PC-3 (cell line): ENCODE measurements around the gene ZCCHC12. TPM values are rescaled to one million over a fixed set of nuclear protein-coding genes. Genes with fewer than 3 reads are reported as not detected.

Source experiments
- ATAC-seq: fragments of 200-7000 bp; cut with Tn5 transposase; 2 replicates; pipeline ENCODE4 v1.9.1; 2020; ENCODE audit warnings: mild to moderate bottlenecking, moderate library complexity
- BruUV-seq: library from RNA; stranded (reverse); fragments of 400-500 nt; replicated peaks from 2 replicates; lab custom pipeline; 2021; lab: Mats Ljungman, UMichigan
- CTCF ChIA-PET: fragments of 300-600 bp; sonication (Branson Sonifier 250); formaldehyde crosslinking; loops from one replicate; lab custom pipeline; 2022; ENCODE audit warnings: antibody characterized with exemption; lab: Charles Lee
- POLR2A ChIA-PET: fragments of 300-600 bp; sonication (Branson Sonifier 250); formaldehyde crosslinking; loops from one replicate; lab custom pipeline; 2022; ENCODE audit warnings: antibody characterized with exemption; ENCODE audit not compliant: unreplicated experiment; lab: Charles Lee
- DNase-seq: peaks from one replicate; pipeline ENCODE4 v3.0.0-alpha.2; 2015
- H2AFZ ChIP-seq: fragments of 300-600 bp; sonication (generic); 2 replicates; pipeline ENCODE4 v1.6.0; 2016; ENCODE audit warnings: antibody characterized with exemption, low read length
- H3F3A ChIP-seq: fragments of 300-600 bp; sonication (generic); one replicate; pipeline ENCODE4 v1.6.0; 2017; ENCODE audit warnings: antibody characterized with exemption, low read length, control low read depth, mild to moderate bottlenecking; ENCODE audit not compliant: unreplicated experiment
- H3K27ac ChIP-seq: fragments of 300-600 bp; sonication (generic); 2 replicates; pipeline ENCODE4 v1.5.1; 2016; ENCODE audit warnings: mild to moderate bottlenecking, low read length
- H3K27me3 ChIP-seq: fragments of 300-600 bp; sonication (generic); 2 replicates; pipeline ENCODE4 v1.6.1; 2016; ENCODE audit warnings: low read length, mixed read lengths
- H3K36me3 ChIP-seq: fragments of 300-600 bp; sonication (generic); 2 replicates; pipeline ENCODE4 v1.6.1; 2016; ENCODE audit warnings: low read depth, mixed run types, low read length, mixed read lengths
- H3K4me1 ChIP-seq: fragments of 300-600 bp; sonication (generic); 2 replicates; pipeline ENCODE4 v1.5.1; 2016; ENCODE audit warnings: low read length; ENCODE audit not compliant: insufficient read depth
- H3K4me2 ChIP-seq: fragments of 300-600 bp; sonication (generic); 2 replicates; pipeline ENCODE4 v1.6.0; 2016; ENCODE audit warnings: low read length
- H3K4me3 ChIP-seq: fragments of 300-600 bp; sonication (generic); 2 replicates; pipeline ENCODE4 v1.5.1; 2016; ENCODE audit warnings: mild to moderate bottlenecking, low read length, mixed read lengths
- H3K79me2 ChIP-seq: fragments of 300-600 bp; sonication (generic); 2 replicates; pipeline ENCODE4 v1.6.1; 2017; ENCODE audit warnings: low read length, mixed read lengths
- H3K9ac ChIP-seq: fragments of 300-600 bp; sonication (generic); 2 replicates; pipeline ENCODE4 v1.6.0; 2016; ENCODE audit warnings: mild to moderate bottlenecking, low read length
- H3K9me2 ChIP-seq: fragments of 300-600 bp; sonication (generic); replicated peaks from 2 replicates; pipeline ENCODE4 v1.6.1; 2016; ENCODE audit warnings: mixed run types, low read length, mixed read lengths
- H3K9me3 ChIP-seq: fragments of 300-600 bp; sonication (generic); 2 replicates; pipeline ENCODE4 v1.6.1; 2016; ENCODE audit warnings: low read length, mixed read lengths
- H4K20me1 ChIP-seq: fragments of 300-600 bp; sonication (generic); 2 replicates; pipeline ENCODE4 v1.6.1; 2016; ENCODE audit warnings: low read length, mixed read lengths
- CTCF ChIP-seq: fragments of 300-600 bp; sonication (generic); conservative IDR thresholded peaks from 2 replicates; pipeline ENCODE4 v1.5.1; 2017; ENCODE audit warnings: antibody characterized with exemption, low read depth, mild to moderate bottlenecking, low read length
- EZH2 ChIP-seq: fragments of 300-600 bp; sonication (generic); IDR thresholded peaks from one replicate; pipeline ENCODE4 v1.6.1; 2017; ENCODE audit warnings: antibody characterized with exemption, mild to moderate bottlenecking, low read length; ENCODE audit not compliant: unreplicated experiment
- EZH2phosphoT487 ChIP-seq: fragments of 300-600 bp; sonication (generic); IDR thresholded peaks from 2 replicates; pipeline ENCODE4 v1.6.1; 2018; ENCODE audit warnings: mild to moderate bottlenecking, antibody characterized with exemption, low read length, borderline replicate concordance
- intact Hi-C: fragments of 100-400 bp; cut with micrococcal nuclease; formaldehyde crosslinking; loops from 2 replicates; pipeline ENCODE4 v1.9.0; 2023
- total RNA-seq: library from RNA; depleted of rRNA; stranded (reverse); fragments of >200 nt; gene quantifications from 2 replicates; pipeline ENCODE4 v1.2.3, GENCODE V29; 2014

ZCCHC12 gene
- total RNA-seq, 1 experiment from 2014 or later: 0.07 TPM

- no peak overlapping the region for H3K4me2 ChIP-seq
- H2AFZ ChIP-seq: no peak overlapping the region
- no peaks in the 10 kb centered on the region for H3K9me3 ChIP-seq
- CTCF ChIA-PET: no interaction called here
- H4K20me1 ChIP-seq: no peaks in the 10 kb centered on the region
- no peaks in the 10 kb centered on the region for H3K36me3 ChIP-seq
- DNase-seq: no peak
- POLR2A ChIA-PET: no interaction called here
- no peak overlapping the region for H3K4me3 ChIP-seq
- no TSS peak for BruUV-seq
- ATAC-seq: no peak
- H3K4me1 ChIP-seq: no peaks in the 10 kb centered on the region
- no peaks in the 10 kb centered on the region for H3F3A ChIP-seq
- no peak overlapping the region for H3K9ac ChIP-seq
- no peaks in the 10 kb centered on the region for H3K27me3 ChIP-seq
- H3K27ac ChIP-seq: peak overlapping the region; percentile 9; the same call in 1 of the 2 replicates
- TF ChIP-seq EZH2phosphoT487 (no peak), CTCF (no peak), EZH2 (no peak)
- H3K9me2 ChIP-seq: no peaks in the 10 kb centered on the region
- no peaks in the 10 kb centered on the region for H3K79me2 ChIP-seq
- intact Hi-C loops: no loop called here
These were observed 43.1 kb upstream of the ZCCHC12 start for GRCh38 chrX:118780509-118780908.

- Histone ChIP-seq H3K9me2 (no peaks in the 10 kb centered on the region), H3K36me3 (no peaks in the 10 kb centered on the region), H3K27me3 (no peaks in the 10 kb centered on the region), H2AFZ (no peak overlapping the region), H3K9me3 (no peaks in the 10 kb centered on the region), H3K4me2 (no peak overlapping the region), H3K79me2 (no peaks in the 10 kb centered on the region), H3K9ac (no peak overlapping the region), H4K20me1 (no peaks in the 10 kb centered on the region), H3F3A (no peaks in the 10 kb centered on the region), H3K27ac (peak overlapping the region; percentile 9; the same call in 1 of the 2 replicates), H3K4me3 (no peak overlapping the region), H3K4me1 (no peaks in the 10 kb centered on the region)
- no peak for TF ChIP-seq EZH2
- no peak for TF ChIP-seq EZH2phosphoT487
- TF ChIP-seq CTCF: no peak
- ChIA-PET POLR2A (no interaction called here), CTCF (interaction anchor here (0.6 kb wide), 1 partner anchor 52 kb away, joined by 4 read pairs; no protein-coding TSS in a partner anchor)
- peak; percentile 20 for DNase-seq
- BruUV-seq: no TSS peak
- ATAC-seq: no peak
- intact Hi-C loops: no loop called here
These were observed 42.7 kb upstream of the ZCCHC12 start for GRCh38 chrX:118780911-118781310.

DNA sequence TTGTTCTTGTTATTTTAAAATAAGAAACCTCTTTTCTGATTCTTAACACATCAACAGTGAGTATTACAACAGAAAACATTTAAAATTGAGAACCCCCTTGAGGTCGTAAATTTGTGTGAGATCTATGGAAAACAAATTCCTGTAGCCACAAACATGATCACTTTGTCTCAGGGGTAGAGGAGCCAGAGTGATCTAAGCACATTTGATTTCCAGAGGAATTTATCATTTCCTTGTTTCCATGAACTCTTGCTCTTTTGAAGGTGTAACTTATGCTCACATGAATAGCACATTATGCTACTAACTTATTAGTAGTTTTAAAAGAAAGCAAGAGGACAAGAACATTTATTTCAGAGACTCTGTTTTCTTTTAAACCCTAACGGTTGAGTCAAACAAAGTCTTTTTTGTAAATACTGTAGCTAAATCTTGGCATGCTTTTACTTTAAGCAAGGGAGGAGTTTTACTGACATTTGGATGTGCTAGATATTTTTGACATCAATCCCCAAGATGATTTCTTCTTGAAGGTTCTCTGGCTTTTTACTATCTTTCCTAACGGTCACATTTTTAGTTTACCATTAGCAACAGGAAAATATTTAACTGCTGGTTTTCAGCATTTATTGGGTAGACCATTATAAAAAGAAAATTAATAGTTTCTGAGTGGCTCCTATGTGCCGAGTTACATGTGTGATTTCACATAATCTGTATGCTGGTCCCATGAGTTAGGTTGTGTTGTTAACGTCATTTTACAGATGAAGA is 27.9 kb upstream of the ZCCHC12 start:
- Histone ChIP-seq H3F3A (no peaks in the 10 kb centered on the region), H3K9ac (no peak overlapping the region), H3K36me3 (no peaks in the 10 kb centered on the region), H3K4me1 (no peaks in the 10 kb centered on the region), H3K27me3 (no peaks in the 10 kb centered on the region), H3K27ac (no peak overlapping the region), H3K79me2 (no peaks in the 10 kb centered on the region), H3K9me3 (no peaks in the 10 kb centered on the region), H4K20me1 (no peaks in the 10 kb centered on the region), H2AFZ (no peak overlapping the region), H3K4me2 (no peak overlapping the region), H3K4me3 (no peak overlapping the region), H3K9me2 (no peaks in the 10 kb centered on the region)
- DNase-seq (no peak), ATAC-seq (no peak)
- CTCF ChIA-PET: no interaction called here
- intact Hi-C loops: no loop called here
- no peak for TF ChIP-seq EZH2phosphoT487
- TF ChIP-seq CTCF: no peak
- no peak for TF ChIP-seq EZH2
- no TSS peak for BruUV-seq
- POLR2A ChIA-PET: no interaction called here
